NCI-H1417 (cell line): Measurements from ENCODE around the gene PTPRN.
A peak's percentile ranks its signal among the peaks of the same experiment; 100 is the strongest.

ENCODE experiments used
- DNase-seq, 3 experiments: peaks; one replicate each; lab custom pipeline; 2025; lab: John Stamatoyannopoulos, UW

PTPRN gene

DNA sequence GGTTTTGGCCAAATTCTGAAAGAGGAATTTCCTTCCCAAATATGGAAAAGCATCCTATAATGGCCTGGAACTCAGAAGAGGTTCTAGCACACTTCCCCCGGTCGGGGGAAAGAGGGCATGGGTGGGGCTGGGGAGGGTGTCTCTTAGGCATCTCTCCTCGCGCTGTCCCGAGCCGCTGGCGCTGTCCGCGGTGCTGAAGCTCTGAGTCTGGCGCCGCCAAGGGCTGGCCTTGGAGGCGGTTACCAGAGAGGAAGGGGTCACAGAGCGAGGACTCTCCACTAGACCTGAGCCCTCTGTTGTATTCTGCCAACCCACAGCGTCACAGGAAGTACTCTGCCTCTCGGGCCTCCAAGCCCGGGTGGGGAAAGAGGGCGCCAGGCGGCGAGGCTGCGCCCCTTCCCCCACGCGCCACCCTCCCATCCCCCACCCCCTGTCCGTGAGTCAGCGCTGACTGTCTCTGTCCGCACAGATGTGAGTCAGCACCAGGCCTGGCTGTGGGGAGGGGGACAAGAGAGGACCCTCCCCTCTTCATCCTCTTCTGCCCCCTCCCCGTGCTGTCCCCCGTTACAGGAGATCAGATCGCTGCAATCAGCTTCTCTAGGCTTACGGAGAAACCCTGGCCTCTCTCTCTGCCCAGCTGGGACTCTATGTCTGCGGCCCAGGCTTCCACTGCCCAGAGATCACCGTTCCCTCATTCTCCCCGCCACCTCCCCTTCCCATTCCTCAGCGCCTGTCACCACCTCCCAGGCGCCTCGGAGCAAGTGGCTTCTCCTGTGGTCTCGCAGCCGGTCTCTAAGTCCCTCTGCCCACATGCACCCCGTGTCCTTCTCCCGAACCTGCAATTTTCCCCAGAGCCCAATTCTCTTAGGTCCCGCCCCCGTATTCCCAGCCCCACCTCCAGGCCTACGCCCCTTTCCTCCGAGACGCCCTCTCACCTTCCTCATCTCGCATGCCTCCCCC is 779 bp downstream of the PTPRN start:
- peak in 2 of 3 experiments; percentile 67 to 79 for DNase-seq

DNA sequence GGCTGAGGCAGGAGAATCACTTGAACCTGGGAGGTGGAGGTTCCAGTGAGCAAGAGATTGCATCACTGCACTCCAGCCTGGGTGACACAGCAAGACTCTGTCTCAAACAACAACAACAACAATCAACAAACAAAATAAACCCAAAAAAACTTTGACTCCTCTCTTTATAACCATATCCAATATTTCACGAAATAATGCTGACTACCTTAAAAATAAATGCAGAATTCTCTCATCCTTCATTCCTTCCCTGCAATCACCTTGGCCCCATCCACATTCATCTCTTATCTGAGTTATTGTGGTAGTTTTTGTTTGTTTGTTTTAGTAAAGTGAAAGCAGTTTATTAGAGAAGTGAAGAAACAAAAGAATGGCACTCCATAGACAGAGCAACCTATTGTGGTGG is 3.2 kb downstream of the PTPRN start:
- no peak for DNase-seq

DNA sequence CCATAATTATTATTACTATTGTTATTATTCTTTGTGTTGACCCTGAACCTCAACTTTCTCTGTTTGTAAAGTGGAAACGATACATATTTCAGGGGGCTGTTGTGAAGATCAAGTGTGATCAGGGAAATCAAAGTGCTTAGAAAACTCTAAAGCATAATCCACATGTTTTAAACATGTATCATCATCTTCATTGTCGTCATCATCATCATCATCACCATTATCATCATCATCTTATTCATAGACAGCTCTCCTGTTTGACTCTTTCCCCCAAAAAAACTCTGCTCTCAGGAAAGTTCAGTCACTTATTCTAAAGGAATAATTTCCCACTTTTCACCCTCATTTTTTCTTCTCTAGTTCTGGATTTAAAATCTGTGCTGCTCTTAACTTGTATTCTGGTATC is 5.0 kb downstream of the PTPRN start:
- no peak for DNase-seq

DNA sequence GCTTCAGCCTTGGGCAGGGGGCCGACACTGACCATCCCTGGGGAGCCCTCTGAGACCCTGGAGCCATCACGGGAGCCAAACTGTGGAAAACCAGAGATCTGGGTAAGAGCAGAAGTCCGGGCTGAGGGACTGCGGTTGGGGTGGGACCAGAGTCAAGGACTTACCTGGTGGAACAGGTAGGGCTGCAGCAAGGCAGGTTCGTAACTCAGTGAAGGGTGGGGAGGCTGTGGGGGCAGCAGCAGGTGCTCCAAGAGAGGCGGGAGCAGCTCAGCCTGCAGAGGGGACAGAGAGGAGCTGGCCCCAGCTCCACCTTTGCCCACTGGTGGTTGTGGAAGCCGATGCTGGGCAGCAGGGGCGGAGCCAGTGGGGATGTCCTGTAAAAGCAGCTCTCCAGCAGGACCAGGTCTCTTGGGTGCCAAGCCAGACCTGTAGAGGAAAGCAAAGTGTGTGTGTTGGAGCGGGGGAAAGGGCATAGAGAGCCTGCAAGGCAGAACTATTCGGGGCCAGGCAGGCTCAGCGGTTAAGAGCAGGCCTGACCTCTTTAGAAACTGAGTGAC is 6.7 kb downstream of the PTPRN start:
- no peak for DNase-seq

DNA sequence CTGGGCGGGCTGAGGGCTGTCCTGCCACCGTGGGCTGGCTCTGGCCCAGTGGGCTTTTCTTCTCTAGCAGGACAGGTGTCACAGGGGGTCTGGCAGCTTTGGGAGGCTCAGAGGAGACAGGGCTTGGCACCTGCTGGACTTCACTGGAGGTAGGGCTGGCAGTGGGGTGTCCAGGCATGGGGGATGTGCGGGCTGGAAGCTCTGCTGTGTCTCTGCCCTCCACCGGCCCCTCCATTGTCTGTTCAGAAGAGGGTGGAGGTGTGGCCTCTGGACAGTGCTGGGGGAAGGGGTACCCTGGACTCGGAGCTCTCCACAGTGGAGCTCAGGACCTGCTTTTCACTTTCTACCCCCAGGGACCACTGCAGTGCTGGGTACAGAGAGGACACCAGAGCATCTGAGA is 9.2 kb downstream of the PTPRN start:
- no peak for DNase-seq

DNA sequence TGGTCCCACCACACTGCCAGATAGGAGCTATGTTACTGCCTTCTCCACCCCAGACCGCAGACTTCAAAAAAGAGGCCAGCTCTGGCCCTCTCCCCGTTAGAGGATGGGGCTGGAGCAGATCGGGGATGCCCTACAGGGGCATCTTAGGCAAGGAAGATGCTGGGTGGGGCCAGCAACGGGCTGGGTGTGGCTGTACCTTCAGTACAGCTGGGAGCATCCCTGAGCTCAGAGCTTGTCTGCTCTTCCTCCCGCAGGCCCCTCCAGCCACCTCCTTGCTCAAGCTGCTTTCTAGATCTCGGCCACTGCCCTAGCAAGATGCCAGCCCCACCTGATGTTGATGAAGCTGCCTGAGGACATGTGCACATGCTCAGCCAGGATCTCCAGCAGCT is 9.8 kb downstream of the PTPRN start:
- DNase-seq, result no peak

DNA sequence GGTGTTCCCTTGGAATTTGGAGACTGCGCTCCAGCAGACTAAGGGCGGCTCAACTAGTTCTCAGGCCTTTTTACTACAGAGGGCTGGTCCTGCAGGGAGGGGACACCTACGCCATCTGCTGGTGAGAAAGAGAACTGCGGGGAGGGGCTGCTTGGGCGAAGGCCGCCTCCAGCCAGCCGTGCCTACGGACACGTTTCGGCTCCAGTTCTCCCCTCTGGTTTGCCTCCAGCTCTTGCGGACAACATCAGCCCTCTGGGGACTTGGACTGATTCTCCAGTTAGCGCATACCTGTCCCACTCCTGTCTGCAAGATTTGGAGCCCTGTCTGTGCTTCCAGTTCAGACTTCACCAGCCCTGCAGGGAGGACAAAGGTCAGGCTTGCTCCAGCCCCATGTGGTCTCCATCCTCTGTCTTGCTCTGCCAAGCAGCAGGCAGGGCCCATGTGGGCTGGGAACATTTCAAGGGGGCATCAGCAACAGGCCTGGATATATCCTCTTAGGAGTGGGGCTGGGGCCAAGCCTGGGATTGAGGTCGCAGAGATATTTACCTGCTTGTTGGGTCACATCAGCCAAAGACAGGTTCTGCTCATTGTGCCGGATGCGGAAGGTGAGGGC is 10.3 kb downstream of the PTPRN start:
- DNase-seq, result peak; percentile 48 to 76 (median 51)

DNA sequence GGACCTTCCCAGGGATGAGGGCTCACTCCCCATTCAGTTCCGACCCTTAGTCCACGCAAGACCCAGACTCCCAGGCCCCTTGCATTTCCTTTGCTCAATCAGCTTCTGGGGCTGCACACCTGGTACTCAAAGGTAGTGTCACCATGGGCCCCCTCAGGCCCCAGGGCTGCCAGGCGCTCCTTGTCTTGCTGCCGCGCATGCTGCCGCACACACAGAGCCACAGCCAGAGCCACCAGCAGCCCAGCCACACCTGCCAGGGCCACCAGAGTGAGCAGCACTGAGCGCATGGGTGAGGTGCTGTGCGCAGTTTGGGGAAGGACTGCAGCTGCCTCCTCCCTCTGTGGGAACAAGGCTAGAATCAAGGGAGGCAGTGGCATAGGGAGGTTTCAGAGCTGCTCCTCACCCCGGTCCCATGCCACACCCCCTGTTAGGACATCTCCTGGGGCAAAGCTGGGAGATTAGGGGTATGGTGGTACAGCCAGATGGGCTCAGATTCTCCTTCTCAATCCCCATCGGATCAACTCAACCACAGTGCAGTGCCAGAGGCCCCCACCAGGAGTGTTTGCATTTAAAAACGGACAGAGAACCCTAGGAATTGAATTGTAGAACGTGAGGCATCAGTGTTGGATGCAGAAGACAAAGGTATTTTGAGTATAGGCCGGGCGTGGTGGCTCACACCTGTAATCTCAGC is 11.3 kb downstream of the PTPRN start:
- DNase-seq, result no peak

DNA sequence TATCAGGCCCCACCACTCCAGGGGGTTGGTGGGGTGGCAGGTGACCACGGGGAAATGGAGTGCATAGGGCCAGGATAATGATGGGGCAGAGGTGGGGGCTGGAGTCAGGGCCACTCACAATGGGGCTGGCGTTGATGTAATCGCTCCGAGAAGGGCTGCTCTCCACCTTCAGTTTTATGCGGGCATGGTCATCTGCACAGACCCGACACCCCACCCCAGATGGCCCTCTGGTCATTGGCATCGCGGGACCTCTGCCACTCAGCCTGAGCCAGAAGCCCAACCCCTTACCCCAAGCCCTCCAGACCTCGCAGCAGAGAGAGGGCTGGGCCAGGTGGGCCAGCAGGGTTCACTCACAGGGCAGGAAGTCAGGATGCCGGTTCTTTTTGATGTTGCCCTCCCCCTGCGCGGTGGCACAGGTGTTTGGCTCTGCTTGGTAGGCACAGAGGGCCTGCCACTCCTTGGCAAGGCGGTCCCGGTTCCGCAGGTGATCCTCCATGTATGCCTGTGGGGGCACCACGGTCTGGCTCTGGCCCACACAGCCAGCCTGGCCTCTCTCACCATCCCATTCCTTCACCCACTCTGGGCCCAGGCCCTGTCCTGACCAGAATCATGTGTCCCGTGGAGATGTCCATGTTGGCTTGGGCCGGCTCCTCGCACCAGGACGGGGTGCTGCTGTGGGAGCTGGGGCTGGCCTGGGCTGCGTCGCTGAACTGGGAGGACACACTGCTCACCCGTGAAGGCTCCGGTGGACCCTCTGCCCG is 12.4 kb downstream of the PTPRN start:
- DNase-seq, result no peak

DNA sequence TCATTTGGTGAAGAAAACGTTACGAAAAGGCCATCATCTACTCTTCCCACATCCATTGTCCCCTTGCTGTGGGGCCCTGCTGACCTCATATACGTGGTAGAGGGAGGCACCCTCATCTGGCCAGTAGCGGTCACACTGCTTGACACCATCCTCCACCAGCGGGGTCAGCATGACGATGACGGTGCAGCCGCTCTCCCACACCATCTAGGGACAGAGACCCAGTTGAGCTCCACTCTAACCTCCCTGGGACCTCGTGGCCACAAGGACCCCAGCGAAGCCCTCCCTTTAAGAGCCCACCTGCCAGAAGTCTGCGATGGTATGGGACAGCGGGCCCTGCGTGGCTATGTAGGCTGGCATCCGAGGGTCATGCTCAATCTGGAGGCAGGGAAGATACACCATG is 13.1 kb downstream of the PTPRN start:
- DNase-seq, result no peak

DNA sequence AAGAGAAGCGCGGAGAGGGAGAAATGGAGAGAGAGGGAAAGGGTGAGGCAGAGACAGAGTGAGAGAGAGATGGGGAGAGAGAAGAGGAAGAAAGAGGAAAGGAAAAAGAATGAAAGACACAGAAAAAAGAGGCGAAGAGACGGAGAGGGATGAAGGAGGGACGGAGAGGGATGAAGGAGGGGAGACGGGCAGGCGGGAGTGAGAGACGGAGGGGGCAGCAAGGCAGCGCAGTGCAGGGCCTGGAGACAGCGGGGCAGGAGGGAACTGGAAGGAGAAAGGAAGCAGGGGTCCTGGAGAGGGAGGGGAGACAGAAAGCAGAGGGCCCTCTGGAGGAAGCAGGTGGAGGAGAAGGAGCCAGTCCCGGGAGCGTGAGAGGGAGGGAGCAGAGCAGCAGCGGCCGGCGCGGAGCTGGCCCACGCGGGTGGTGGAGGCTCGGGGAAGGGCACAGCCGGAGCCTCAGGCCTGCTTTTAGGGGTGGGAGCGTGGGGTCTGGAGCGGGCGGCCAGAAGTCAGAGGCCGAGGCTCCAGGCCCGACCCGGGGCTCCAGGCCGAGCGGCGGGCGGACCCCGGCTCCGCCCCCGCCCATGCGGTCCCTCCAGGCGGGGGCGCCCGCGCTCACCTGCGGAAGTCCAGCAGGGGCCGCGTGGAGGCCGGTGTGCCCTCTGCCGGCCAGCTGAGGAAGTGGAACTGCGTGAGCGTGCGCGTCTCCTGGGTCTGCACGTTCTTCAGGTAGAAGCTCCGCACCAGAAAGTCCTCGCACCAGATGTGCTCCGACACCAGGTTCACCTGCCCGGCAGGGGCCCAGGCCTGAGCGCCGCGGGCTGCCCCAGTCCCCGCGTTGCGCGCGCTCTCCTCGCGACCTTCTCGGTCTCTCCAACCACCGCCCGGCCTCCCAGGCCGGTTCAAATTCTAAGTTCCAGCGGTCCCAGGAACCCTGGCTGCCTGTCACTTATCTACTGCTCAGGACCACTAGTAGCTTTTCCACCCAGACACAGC is 14.5 kb downstream of the PTPRN start:
- peak; percentile 8 to 81 (median 14) for DNase-seq

DNA sequence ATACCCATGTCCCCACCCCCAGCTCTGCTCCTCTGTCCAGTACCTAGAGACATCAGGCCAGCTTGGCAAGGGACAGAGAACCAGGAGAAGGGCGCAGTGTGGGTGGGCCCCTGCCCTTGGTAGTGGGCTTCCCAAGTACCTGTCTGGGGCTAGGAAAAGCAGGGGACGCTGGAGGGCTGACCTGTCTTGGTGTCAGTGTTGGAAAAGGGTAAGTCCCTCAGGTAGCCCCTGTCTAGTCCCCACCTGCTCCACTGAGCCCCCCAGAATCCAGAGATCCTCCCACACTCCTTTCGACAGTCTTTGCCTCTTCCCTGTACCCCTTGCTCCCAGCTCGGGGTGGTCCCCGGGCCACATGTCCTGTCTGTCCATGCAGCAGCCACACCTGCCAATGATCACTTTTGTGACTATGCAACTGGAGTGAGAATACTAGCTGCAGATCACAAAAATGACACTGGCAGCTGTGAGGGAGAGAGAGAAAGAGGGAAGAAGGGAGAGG is 15.4 kb downstream of the PTPRN start:
- DNase-seq, result no peak

DNA sequence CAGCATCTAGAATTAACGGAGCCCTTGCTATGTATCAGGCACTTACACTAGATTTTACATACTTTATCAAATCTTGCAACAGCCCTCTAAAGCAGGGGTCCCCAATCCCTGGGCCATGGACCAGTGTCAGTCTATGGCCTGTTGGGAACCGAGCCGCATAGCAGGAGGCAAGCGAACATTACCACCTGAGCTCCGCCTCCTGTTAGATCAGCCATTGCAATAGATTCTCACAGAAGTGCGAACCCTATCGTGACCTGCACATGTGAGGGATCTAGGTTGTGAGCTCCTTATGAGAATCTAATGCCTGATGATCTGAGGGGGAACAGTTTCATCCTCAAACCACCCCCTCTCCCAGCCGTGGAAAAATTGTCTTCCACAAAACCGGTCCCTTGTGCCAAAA is 16.6 kb downstream of the PTPRN start:
- DNase-seq, result no peak

DNA sequence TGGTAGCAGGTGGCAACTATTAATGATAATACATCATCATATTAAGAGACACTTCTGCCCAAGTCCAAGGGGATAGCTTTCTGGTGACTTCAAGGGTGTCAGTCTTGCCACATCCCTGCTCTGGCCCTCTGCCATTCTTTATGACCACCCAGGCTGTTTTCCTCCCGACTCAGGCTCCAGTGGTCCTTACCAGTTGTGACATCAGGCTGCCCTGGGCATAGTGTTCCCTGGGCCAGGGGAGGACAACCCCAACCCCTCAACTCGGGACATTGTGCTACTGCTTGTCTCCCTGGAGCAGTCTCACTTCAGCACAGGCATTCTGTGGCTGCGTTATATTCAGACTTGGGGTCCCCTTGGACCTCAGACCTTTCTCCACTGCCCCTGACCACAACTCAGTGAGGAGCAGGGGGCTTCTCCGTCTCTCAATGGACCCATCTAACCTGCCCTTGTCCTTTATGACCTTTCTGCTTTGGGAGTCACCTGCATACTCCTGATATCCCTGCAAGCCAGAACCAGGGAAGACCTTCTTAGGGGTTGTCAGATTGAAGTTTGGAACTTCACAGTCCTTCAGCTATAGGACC is 17.2 kb downstream of the PTPRN start:
- no peak for DNase-seq

DNA sequence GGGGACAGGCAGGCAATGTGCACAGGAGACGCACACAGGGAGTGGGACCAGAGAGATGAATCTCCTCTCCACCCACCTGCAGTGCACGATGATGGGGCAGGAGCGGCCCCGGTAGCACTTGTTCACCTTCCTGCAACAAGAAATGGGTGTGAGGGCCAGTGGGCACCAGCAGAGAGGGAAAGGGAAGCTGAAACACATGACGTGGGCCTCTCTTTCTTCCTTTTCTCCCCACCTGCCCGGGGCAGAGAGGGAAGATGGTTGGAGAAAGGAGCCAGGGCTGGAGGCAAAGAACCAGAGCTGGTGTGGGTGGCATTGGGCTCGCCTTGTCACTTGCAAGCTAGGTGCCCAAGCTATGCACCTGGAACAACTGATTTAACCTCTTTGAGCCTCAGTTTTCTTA is 17.8 kb downstream of the PTPRN start:
- no peak for DNase-seq

DNA sequence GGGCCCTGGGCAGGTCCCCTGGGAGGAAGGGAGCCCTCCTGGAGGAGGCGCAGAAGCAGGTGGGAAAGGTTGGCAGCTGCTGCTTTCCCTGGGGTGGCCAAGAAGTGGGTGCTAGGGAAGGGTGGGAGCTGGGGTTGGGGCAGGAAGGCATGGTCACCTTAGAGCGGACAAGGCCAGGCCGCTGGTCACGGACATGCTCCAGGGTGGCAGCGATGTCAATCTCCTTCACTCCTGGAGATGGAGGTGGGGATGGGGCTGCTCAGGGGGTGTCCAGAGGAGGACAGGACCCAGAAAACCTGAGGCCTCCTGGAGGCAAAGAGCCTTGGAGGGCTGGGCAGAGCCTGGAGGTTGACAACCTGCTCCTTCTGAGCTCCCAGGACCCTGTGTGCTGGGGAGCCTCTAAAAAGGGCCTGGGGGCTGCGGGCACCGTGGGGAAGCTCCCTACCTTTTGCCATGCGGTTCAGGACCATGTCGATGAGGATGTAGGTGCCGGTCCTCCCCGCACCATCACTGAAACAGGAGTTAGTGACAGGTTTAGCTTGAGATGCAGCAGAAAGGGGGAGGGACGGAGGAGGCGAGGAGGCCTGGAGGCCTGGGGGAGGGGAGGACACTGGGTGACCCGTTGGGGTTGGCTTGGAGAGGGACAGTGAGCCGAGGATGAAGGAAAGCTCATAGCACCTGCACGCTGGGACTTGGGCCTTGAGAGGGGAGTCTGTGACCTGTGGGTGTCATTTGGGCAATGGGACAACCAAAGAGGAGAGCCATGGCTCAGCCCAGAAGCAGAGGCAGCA is 18.6 kb downstream of the PTPRN start:
- no peak for DNase-seq

DNA sequence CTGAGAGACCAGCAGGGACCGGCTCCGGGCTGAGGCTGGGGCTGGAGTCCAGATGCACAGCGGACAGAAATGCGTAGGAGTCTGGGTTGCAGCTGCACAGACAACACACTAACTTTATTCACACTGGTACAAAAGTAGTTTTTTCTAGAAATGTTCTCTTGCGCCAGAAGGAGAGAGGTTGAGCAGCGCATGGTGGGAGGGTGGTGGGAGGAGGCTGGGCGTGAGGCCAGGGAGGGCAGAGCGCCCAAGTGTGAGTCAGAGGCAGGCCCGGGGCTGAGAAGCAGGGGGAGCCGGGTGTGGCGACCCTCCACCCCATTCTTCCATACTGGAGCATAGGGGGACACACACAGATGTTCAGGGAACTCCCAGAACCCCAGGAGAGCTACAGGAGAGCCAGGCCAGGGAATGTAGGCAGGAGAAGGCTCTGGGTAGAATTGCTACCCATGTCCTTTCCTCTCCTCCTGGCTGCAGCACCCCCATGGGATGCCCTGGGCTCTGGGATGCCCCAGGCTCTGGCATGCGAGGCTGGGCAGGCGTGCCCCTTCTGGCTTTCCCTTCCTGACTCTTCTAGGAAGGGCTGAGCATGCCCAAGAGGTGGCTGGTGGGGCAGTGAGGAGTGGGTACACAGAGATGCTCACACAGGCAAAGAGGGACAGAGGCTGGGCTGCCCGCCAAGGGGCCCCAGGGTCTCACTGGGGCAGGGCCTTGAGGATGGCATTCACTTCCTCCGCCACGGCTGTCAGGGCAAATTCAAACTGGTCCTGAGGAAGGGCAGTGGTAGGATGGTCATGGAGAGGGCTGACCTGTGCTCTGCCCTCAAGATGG is 19.5 kb downstream of the PTPRN start:
- no peak for DNase-seq

DNA sequence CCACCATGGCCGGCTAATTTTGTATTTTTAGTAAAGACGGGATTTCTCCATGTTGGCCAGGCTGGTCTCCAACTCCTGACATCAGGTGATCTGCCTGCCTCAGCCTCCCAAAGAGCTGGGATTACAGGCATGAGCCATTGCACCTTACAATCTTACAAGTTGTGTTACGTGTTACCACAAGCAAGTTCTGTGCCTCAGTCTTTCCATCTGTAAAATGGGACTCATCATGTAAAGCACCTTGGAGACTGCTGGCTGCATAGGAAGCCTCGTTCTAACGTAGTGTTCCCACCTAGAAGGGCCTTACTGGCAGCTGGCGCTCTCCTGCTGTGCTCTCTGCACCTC is 20.0 kb downstream of the PTPRN start:
- DNase-seq, result no peak
